Keratinocyte (primary cell): ENCODE data around the gene DLEC1. TPM values are rescaled to one million over a fixed set of nuclear protein-coding genes. Genes with fewer than 3 reads are reported as not detected.

Source experiments
- DNase-seq: peaks from one replicate; pipeline ENCODE4 v3.0.0-alpha.2; 2011; ENCODE audit warnings: low read depth, missing footprints, low spot score
- FAIRE-seq: peaks from 2 replicates; lab custom pipeline; 2011; peaks lifted over from hg19 to GRCh38; lab: Jason Lieb, UNC
- H2AFZ ChIP-seq: 2 replicates; pipeline ENCODE4 v1.6.0; 2012; ENCODE audit warnings: low read length, control low read depth, inconsistent platforms; ENCODE audit not compliant: control insufficient read depth
- H3K27ac ChIP-seq: 2 replicates; pipeline ENCODE4 v1.5.1; 2011; ENCODE audit warnings: low read length; ENCODE audit not compliant: control insufficient read depth, insufficient read depth
- H3K27me3 ChIP-seq: 3 replicates; pipeline ENCODE4 v1.6.0; 2011; ENCODE audit warnings: low read length; ENCODE audit not compliant: control insufficient read depth, insufficient read depth; ENCODE audit errors: extremely low read depth
- H3K36me3 ChIP-seq, 2 experiments: 2 replicates in 1 of 2; 3 replicates in 1 of 2; pipeline ENCODE4 v1.5.1; 2011; ENCODE audit warnings: low read length in 2 of 2, mild to moderate bottlenecking in 1 of 2; ENCODE audit not compliant: control insufficient read depth in 2 of 2, insufficient read depth in 2 of 2; ENCODE audit errors: extremely low read depth in 1 of 2
- H3K4me1 ChIP-seq: 3 replicates; pipeline ENCODE4 v1.5.1; 2011; ENCODE audit warnings: low read length; ENCODE audit not compliant: control insufficient read depth, insufficient read depth; ENCODE audit errors: extremely low read depth
- H3K4me2 ChIP-seq: 3 replicates; pipeline ENCODE4 v1.6.0; 2011; ENCODE audit warnings: low read depth, low read length; ENCODE audit not compliant: control insufficient read depth, insufficient read depth; ENCODE audit errors: extremely low read depth
- H3K4me3 ChIP-seq, 3 experiments: fragments of 200-600 bp in 1 of 3; sonication (generic) in 1 of 3; 2 replicates in 2 of 3; 3 replicates in 1 of 3; pipeline ENCODE4 v1.5.1; 2011 to 2016; ENCODE audit warnings: low read length in 3 of 3, mild to moderate bottlenecking in 3 of 3, control low read depth in 2 of 3, inconsistent platforms in 1 of 3, low read depth in 1 of 3, mixed read lengths in 1 of 3, mixed run types in 1 of 3, moderate library complexity in 1 of 3; ENCODE audit not compliant: control insufficient read depth in 2 of 3, insufficient read depth in 2 of 3; ENCODE audit errors: extremely low read depth in 1 of 3
- H3K79me2 ChIP-seq: 2 replicates; pipeline ENCODE4 v1.6.0; 2012; ENCODE audit warnings: low read length; ENCODE audit not compliant: control insufficient read depth, insufficient read depth
- H3K9ac ChIP-seq: 3 replicates; pipeline ENCODE4 v1.6.0; 2011; ENCODE audit warnings: low read length; ENCODE audit not compliant: control insufficient read depth, insufficient read depth; ENCODE audit errors: extremely low read depth
- H3K9me1 ChIP-seq: 3 replicates; pipeline ENCODE4 v1.6.0; 2011; ENCODE audit warnings: low read length; ENCODE audit not compliant: control insufficient read depth, insufficient read depth; ENCODE audit errors: extremely low read depth
- H3K9me3 ChIP-seq: 2 replicates; pipeline ENCODE4 v1.5.1; 2012; ENCODE audit warnings: low read depth, low read length; ENCODE audit not compliant: control insufficient read depth
- H4K20me1 ChIP-seq: 3 replicates; pipeline ENCODE4 v1.6.0; 2011; ENCODE audit warnings: low read length; ENCODE audit not compliant: control insufficient read depth, insufficient read depth; ENCODE audit errors: extremely low read depth
- EZH2 ChIP-seq: IDR thresholded peaks from one replicate; pipeline ENCODE4 v1.6.1; 2012; ENCODE audit warnings: inconsistent platforms, mild to moderate bottlenecking, low read length, moderate library complexity
- dilution Hi-C: fragments of 300-500 bp; cut with MboI; formaldehyde crosslinking; loops from one replicate; pipeline ENCODE4 v1.7.0; 2020; ENCODE audit warnings: low sequenced_read_pairs; ENCODE audit not compliant: extremely low pct_ligation_motif_present
- polyA plus RNA-seq, 5 experiments: library from polyadenylated mRNA; depleted of rRNA in 3 of 5; stranded (reverse) in 3 of 5; stranded (forward) in 1 of 5; unstranded in 1 of 5; fragments of >200 nt; gene quantifications; 1 replicate in 1 of 5; 2 replicates in 3 of 5; 3 replicates in 1 of 5; pipeline versions ENCODE4 v1.2.1 to v1.2.3, GENCODE V29; 2011 to 2012; ENCODE audit warnings: missing spikeins in 2 of 5, low read depth in 1 of 5, low replicate concordance in 1 of 5
- TF ChIP-seq, protein P1 (sequence below), 3 experiments: IDR thresholded peaks in 1 of 3; conservative IDR thresholded peaks in 1 of 3; optimal IDR thresholded peaks in 1 of 3; 2 replicates in 2 of 3; 3 replicates in 1 of 3; pipeline versions ENCODE3 to v1.5.1; 2011; ENCODE audit warnings: low read length in 3 of 3, mild to moderate bottlenecking in 3 of 3, moderate library complexity in 2 of 3, control low read depth in 1 of 3, inconsistent platforms in 1 of 3; ENCODE audit not compliant: insufficient read depth in 2 of 3; ENCODE audit errors: extremely low read depth in 1 of 3

DLEC1 gene
- polyA plus RNA-seq, 1 donor (not counting 4 experiments of a cell fraction or from before 2014, with no cell fraction given): not detected

DNA sequence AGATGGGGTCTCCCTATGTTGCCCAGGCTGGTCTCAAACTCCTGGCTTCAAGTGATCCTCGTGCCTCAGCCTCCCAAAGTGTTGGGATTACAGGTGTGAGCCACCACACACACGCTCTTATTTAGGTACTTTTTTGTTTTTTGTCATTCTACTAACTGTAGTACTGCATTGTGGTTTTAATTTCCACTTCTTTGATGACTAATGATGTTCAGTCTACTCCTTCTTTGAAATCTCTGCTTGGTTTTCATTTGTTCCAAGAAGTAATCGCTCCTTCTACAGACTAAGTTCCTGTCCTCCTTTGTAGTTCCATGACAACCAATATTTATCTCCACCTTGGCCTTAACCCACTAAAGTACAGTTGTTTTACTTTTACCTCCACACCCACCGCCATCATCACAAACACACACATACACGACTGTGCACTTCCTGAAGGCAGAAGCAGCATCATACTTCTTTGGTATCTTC, 529 bp upstream of the DLEC1 start:
- H3K36me3 ChIP-seq: no peaks in the 10 kb centered on the region
- H3K9me1 ChIP-seq: no peaks in the 10 kb centered on the region
- no peak overlapping the region for H3K4me3 ChIP-seq
- peak overlapping the region; percentile 5 for H3K27ac ChIP-seq
- H3K9me3 ChIP-seq: no peaks in the 10 kb centered on the region
- H4K20me1 ChIP-seq: no peaks in the 10 kb centered on the region
- peak overlapping the region; percentile 94 for H2AFZ ChIP-seq
- H3K4me1 ChIP-seq: peaks cover 16% of the 10 kb centered on the region
- H3K79me2 ChIP-seq: no peaks in the 10 kb centered on the region
- H3K27me3 ChIP-seq: no peaks in the 10 kb centered on the region
- DNase-seq: no peak
- TF ChIP-seq, protein P1, sequence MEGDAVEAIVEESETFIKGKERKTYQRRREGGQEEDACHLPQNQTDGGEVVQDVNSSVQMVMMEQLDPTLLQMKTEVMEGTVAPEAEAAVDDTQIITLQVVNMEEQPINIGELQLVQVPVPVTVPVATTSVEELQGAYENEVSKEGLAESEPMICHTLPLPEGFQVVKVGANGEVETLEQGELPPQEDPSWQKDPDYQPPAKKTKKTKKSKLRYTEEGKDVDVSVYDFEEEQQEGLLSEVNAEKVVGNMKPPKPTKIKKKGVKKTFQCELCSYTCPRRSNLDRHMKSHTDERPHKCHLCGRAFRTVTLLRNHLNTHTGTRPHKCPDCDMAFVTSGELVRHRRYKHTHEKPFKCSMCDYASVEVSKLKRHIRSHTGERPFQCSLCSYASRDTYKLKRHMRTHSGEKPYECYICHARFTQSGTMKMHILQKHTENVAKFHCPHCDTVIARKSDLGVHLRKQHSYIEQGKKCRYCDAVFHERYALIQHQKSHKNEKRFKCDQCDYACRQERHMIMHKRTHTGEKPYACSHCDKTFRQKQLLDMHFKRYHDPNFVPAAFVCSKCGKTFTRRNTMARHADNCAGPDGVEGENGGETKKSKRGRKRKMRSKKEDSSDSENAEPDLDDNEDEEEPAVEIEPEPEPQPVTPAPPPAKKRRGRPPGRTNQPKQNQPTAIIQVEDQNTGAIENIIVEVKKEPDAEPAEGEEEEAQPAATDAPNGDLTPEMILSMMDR (optimal IDR thresholded peaks at IDR 0.05 in 1 of 3, IDR thresholded peaks at IDR 0.05 in 1 of 3, conservative IDR thresholded peaks at IDR 0.05 in 1 of 3; ENCODE audit: extremely low read depth in 1 of 3, insufficient read depth in 2 of 3, low read length in 3 of 3): no peak
- no peak for TF ChIP-seq EZH2
- H3K9ac ChIP-seq: no peak overlapping the region
- peak overlapping the region; percentile 60 for H3K4me2 ChIP-seq
- dilution Hi-C loops: no loop called here
- FAIRE-seq: no peak

DNA sequence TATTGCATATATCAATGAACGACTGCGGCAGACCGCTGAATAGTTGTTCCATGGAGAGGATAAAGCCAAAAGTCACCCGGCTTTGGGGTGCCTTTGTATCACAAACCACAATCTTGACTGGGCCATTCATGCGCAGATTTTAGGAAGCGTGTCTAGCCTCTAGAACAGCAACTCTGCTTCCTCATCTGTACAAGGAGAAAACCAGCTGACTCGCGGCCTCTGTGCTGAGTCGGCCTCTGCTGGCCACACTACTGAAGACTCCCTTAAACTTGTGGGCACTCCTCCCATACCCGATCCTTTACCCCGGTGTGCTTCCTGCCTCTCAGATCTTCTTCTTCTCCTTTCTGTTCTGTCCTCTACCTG, 872 bp downstream of the DLEC1 start:
- Histone ChIP-seq H3K4me2 (peak overlapping the region; percentile 60), H3K9me1 (no peaks in the 10 kb centered on the region), H3K36me3 (no peaks in the 10 kb centered on the region), H3K27me3 (no peaks in the 10 kb centered on the region), H3K4me1 (peaks cover 16% of the 10 kb centered on the region), H4K20me1 (no peaks in the 10 kb centered on the region), H3K4me3 (peak overlapping the region in 1 of 3 experiments; percentile 64), H3K27ac (no peak overlapping the region), H2AFZ (no peak overlapping the region), H3K79me2 (no peaks in the 10 kb centered on the region), H3K9ac (no peak overlapping the region), H3K9me3 (no peaks in the 10 kb centered on the region)
- TF ChIP-seq EZH2: no peak
- TF ChIP-seq, protein P1 (optimal IDR thresholded peaks at IDR 0.05 in 1 of 3, IDR thresholded peaks at IDR 0.05 in 1 of 3, conservative IDR thresholded peaks at IDR 0.05 in 1 of 3; ENCODE audit: extremely low read depth in 1 of 3, insufficient read depth in 2 of 3, low read length in 3 of 3): peak in 1 of 3 experiments; percentile 31
- dilution Hi-C loops: no loop called here
- DNase-seq (no peak), FAIRE-seq (no peak)
